Measurements from ENCODE around the gene LRRFIP2. TPM values are rescaled to one million over a fixed set of nuclear protein-coding genes. Genes with fewer than 3 reads are reported as not detected.

The LRRFIP2 gene
- total and polyA plus RNA-seq, 9 donors, result 35.5 to 81.1 (median 48.3) TPM

- Histone ChIP-seq H3K9me3 (no peaks in the 10 kb centered on the region), H3K27ac (no peak overlapping the region), H3K36me3 (no peaks in the 10 kb centered on the region), H3K4me3 (no peak overlapping the region), H3K27me3 (no peaks in the 10 kb centered on the region), H3K4me1 (ENCODE audit: insufficient read depth) (peaks cover 3% of the 10 kb centered on the region)
- WGBS, 3 donors, result 91 to 92% (median 92%) methylated on average over 3 of the region's 3 CpGs
- DNase-seq, result no peak
- intact Hi-C loops (cut with DNase I), result no loop called here
- TF ChIP-seq EP300 (IDR thresholded peaks at IDR 0.05) (no peak), CTCF (IDR thresholded peaks at IDR 0.05) (no peak), POLR2A (IDR thresholded peaks at IDR 0.05) (no peak)
Measured at GRCh38 chr3:37082317-37082716, 92.1 kb downstream of the LRRFIP2 start.

- WGBS, 3 donors, result 93 to 100% (median 96%) methylated on average over 1 of the region's 1 CpG
- H3K4me3 ChIP-seq, result no peak overlapping the region
- H3K9me3 ChIP-seq, result no peaks in the 10 kb centered on the region
- intact Hi-C loops (cut with DNase I), result no loop called here
- DNase-seq, result no peak
- H3K27ac ChIP-seq, result no peak overlapping the region
- no peaks in the 10 kb centered on the region for H3K36me3 ChIP-seq
- H3K4me1 ChIP-seq (ENCODE audit: insufficient read depth), result no peaks in the 10 kb centered on the region
- TF ChIP-seq CTCF (IDR thresholded peaks at IDR 0.05) (no peak), EP300 (IDR thresholded peaks at IDR 0.05) (no peak), POLR2A (IDR thresholded peaks at IDR 0.05) (no peak)
- H3K27me3 ChIP-seq, result no peaks in the 10 kb centered on the region
Measured at GRCh38 chr3:37075955-37076354, 98.4 kb downstream of the LRRFIP2 start.

GRCh38 chr3:37074178-37074577 lies 100.2 kb downstream of the LRRFIP2 start:
- no peak for DNase-seq
- no peak overlapping the region for H3K4me3 ChIP-seq
- no peak for TF ChIP-seq CTCF (IDR thresholded peaks at IDR 0.05)
- no peak for TF ChIP-seq EP300 (IDR thresholded peaks at IDR 0.05)
- no peak for TF ChIP-seq POLR2A (IDR thresholded peaks at IDR 0.05)
- no peaks in the 10 kb centered on the region for H3K36me3 ChIP-seq
- 31 to 46% (median 45%) methylated on average over 3 of the region's 3 CpGs for WGBS, 3 donors
- no peaks in the 10 kb centered on the region for H3K9me3 ChIP-seq
- no peak overlapping the region for H3K27ac ChIP-seq
- intact Hi-C loops (cut with DNase I), result no loop called here
- H3K27me3 ChIP-seq, result no peaks in the 10 kb centered on the region
- no peaks in the 10 kb centered on the region for H3K4me1 ChIP-seq (ENCODE audit: insufficient read depth)

- TF ChIP-seq POLR2A (IDR thresholded peaks at IDR 0.05) (no peak), EP300 (IDR thresholded peaks at IDR 0.05) (no peak), CTCF (IDR thresholded peaks at IDR 0.05) (no peak)
- Histone ChIP-seq H3K27me3 (no peaks in the 10 kb centered on the region), H3K4me3 (no peak overlapping the region), H3K36me3 (no peaks in the 10 kb centered on the region), H3K9me3 (no peaks in the 10 kb centered on the region), H3K27ac (no peak overlapping the region), H3K4me1 (ENCODE audit: insufficient read depth) (no peaks in the 10 kb centered on the region)
- DNase-seq, result no peak
- intact Hi-C loops (cut with DNase I), result no loop called here
- 6 to 13% (median 8%) methylated on average over 2 of the region's 2 CpGs for WGBS, 3 donors
Measured at GRCh38 chr3:37072892-37073291, 101.5 kb downstream of the LRRFIP2 start.

- no peaks in the 10 kb centered on the region for H3K36me3 ChIP-seq
- no peak for DNase-seq
- 82 to 90% (median 88%) methylated on average over 3 of the region's 3 CpGs for WGBS, 3 donors
- no peaks in the 10 kb centered on the region for H3K9me3 ChIP-seq
- no peak overlapping the region for H3K4me3 ChIP-seq
- TF ChIP-seq EP300 (IDR thresholded peaks at IDR 0.05), result no peak
- no peak for TF ChIP-seq CTCF (IDR thresholded peaks at IDR 0.05)
- TF ChIP-seq POLR2A (IDR thresholded peaks at IDR 0.05), result no peak
- H3K27ac ChIP-seq, result no peak overlapping the region
- no peaks in the 10 kb centered on the region for H3K27me3 ChIP-seq
- no peaks in the 10 kb centered on the region for H3K4me1 ChIP-seq (ENCODE audit: insufficient read depth)
- intact Hi-C loops (cut with DNase I), result no loop called here
Measured at GRCh38 chr3:37071921-37072320, 102.5 kb downstream of the LRRFIP2 start.

Measured in ovary (tissue), 9 donors.